Activated CD4-positive, alpha-beta T cell treated with anti-CD3 and anti-CD28 coated beads, Interleukin-2, Interleukin-4, amounts not matched to agents 100 ng/mL and 50 ng/mL, durations not matched to agents 16 hours and 8 hours (primary cell): Measurements from ENCODE around the gene GPR32.
"Not testable (repeated sequence)": the region's sequence is repeated elsewhere in the genome, so short reads cannot be mapped to it uniquely, and the experiment has no call there.

Experiments used
- DNase-seq: peaks from one replicate; pipeline ENCODE4 v3.0.0-alpha.2; 2020; ENCODE audit warnings: low spot score

Gene GPR32

GRCh38 chr19:50803633-50804419 is 33.6 kb downstream of the GPR32 start:
- DNase-seq = no peak

GRCh38 chr19:50804420-50805272 is 34.4 kb downstream of the GPR32 start:
- DNase-seq = peak; percentile 99

GRCh38 chr19:50808856-50809255 is 38.6 kb downstream of the GPR32 start:
- DNase-seq = no peak

- not testable (repeated sequence) for DNase-seq
These were observed 41.5 kb downstream of the GPR32 start for GRCh38 chr19:50811622-50812238.

- DNase-seq = no peak
These were observed 42.2 kb downstream of the GPR32 start for GRCh38 chr19:50812474-50812873.

GRCh38 chr19:50814883-50815282 is 44.6 kb downstream of the GPR32 start:
- DNase-seq = no peak

- no peak for DNase-seq
These were observed 45.2 kb downstream of the GPR32 start for GRCh38 chr19:50815439-50815838.

GRCh38 chr19:50817941-50818858 is 47.9 kb downstream of the GPR32 start:
- DNase-seq = peak; percentile 65

- DNase-seq = no peak
These were observed 48.7 kb downstream of the GPR32 start for GRCh38 chr19:50818859-50819472.

GRCh38 chr19:50819636-50820035 is 49.4 kb downstream of the GPR32 start:
- no peak for DNase-seq

- DNase-seq = no peak
These were observed 49.8 kb downstream of the GPR32 start for GRCh38 chr19:50820086-50820485.

- DNase-seq = no peak
These were observed 50.4 kb downstream of the GPR32 start for GRCh38 chr19:50820549-50821247.

GRCh38 chr19:50821248-50821612 is 51.0 kb downstream of the GPR32 start:
- DNase-seq = no peak
